Renal cortical epithelial cell (primary cell): ENCODE measurements around the gene NBL1. TPM values are rescaled to one million over a fixed set of nuclear protein-coding genes. Genes with fewer than 3 reads are reported as not detected.

ENCODE experiments used
- DNase-seq: peaks from one replicate; pipeline ENCODE4 v3.0.0-alpha.2; 2011; ENCODE audit warnings: low read depth
- total RNA-seq: library from RNA; depleted of rRNA; stranded (reverse); fragments of >200 nt; gene quantifications from 2 replicates; pipeline ENCODE4 v1.2.3, GENCODE V29; 2014

The NBL1 gene
- total RNA-seq, 1 donor from 2014 or later = 168 TPM

DNA sequence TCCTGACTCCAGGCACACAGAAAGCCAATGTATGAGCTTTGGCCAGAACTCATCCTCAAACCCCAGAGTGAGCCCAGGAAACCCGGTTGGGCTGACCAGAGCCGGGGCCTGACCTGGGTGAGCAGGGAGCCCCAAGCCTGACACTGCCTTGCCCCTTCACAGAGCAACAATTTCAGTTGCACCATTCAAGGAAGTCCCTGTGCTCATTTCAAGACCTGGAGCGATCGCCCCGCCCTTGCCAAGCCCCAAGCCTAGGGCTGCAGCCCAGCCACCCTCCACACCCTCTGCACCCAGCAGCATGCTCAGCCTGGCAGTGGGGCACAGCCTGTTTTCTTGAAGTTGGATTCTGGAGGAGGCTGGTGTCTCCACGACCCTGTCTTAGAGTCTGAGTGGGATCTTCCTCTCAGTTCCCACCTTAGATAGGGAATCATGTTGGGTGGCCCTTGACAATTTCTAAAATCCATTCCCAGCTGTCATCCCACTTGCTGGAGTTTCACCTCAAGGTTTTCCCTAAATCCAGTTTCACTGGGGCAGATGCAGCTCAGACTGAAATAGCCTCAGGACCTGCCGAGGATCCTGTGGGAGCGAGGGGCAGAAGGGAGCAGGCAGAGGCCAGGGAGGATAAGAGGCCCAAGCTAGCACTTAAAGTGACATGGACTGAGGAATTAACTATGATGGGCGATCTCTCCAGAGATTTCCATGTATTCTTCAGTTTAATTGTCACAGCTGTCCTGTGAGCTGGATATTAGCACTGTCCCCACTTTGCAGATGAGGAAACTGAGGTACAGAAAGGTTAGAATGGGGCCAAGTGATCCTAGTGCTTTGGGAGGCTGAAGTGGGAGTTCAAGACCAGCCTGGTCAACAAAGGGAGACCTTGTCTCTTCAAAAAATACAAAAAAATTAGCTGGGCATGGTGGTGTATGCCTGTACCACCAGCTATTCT is 2.5 kb downstream of the NBL1 start:
- no peak for DNase-seq

GRCh38 chr1:19647643-19648042 is 3.5 kb downstream of the NBL1 start:
- DNase-seq = no peak

GRCh38 chr1:19648239-19648638 is 4.1 kb downstream of the NBL1 start:
- DNase-seq = no peak

- DNase-seq = peak; percentile 19
Measured at GRCh38 chr1:19648689-19649088, 4.6 kb downstream of the NBL1 start.

- DNase-seq = no peak
Measured at GRCh38 chr1:19650416-19651140, 6.5 kb downstream of the NBL1 start.

- peak; percentile 10 for DNase-seq
Measured at GRCh38 chr1:19651141-19651737, 7.1 kb downstream of the NBL1 start.

GRCh38 chr1:19654386-19654785 is 10.3 kb downstream of the NBL1 start:
- peak; percentile 43 for DNase-seq

- DNase-seq = no peak
Measured at GRCh38 chr1:19654886-19655717, 11.0 kb downstream of the NBL1 start.

- DNase-seq = no peak
Measured at GRCh38 chr1:19655718-19656080, 11.6 kb downstream of the NBL1 start.

- no peak for DNase-seq
Measured at GRCh38 chr1:19656134-19656779, 12.1 kb downstream of the NBL1 start.

- DNase-seq = no peak
Measured at GRCh38 chr1:19656780-19657466, 12.8 kb downstream of the NBL1 start.

GRCh38 chr1:19657511-19657910 is 13.4 kb downstream of the NBL1 start:
- no peak for DNase-seq

GRCh38 chr1:19658186-19658585 is 14.1 kb downstream of the NBL1 start:
- DNase-seq = no peak

DNA sequence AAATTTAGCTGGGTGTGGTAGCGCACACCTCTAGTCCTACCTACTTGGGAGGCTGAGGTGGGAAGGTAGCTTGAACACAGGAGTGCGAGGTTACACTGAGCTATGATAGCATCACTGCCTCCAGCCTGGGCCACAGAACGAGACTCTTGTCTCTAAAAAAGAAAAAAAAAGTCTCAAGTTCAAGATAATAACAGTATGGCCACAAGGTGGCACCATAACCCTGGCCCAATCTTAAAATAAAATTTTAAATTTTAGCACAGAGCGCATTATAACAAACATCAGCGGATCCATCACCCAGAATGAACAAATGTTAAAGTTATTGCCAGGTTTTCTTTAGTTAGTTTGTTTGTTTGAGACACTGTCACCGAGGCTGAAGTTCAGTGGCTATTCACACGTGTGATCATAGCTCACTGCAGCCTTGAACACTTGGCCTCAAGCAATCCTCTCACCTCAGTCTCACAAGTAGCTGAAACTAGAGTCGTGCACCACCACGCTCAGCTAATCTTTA is 17.7 kb downstream of the NBL1 start:
- DNase-seq = peak; percentile 38

GRCh38 chr1:19662313-19662712 is 18.2 kb downstream of the NBL1 start:
- no peak for DNase-seq

DNA sequence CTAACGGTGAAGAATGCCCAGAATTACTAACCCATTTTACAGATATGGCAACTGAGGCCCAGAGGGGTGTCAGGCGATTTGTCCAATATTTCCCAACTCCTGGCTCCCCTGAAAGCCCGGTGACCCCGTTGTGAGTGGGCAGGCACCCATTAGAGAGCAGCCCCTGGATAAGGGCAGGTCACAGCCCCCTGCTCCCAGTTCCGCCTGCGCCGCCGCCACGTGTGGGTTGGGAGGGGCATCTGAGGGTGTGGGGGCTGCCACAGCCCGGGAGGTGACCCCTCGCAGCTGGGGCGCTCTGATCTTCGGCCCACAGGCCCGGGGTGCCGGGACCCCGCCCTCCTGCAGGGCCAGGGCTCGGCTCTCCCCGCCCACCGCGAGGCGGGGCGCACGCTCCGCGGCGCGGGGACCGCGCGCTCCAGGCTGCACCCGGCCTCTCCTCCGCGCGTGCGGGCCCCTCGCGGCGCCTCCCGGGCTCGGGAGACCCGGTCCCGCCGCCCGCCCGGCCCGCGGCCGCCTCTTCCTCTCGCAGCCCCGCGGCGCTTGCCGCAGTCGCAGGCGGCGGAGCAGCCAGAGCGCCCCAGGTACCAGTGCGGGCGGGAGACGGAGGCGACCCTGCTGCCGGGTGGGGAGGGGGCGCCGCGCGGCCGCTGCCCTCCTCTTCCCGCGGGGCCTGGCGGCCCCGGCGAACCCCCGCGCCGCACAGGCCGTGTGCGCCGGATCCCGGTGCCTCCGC is 20.5 kb downstream of the NBL1 start, which contains the start of gene HTR6:
Gene HTR6 (plus strand): TSS at position 423 of the 733 bp plus-strand sequence. CDS start 879 bp downstream, outside the sequence.
- DNase-seq = no peak

DNA sequence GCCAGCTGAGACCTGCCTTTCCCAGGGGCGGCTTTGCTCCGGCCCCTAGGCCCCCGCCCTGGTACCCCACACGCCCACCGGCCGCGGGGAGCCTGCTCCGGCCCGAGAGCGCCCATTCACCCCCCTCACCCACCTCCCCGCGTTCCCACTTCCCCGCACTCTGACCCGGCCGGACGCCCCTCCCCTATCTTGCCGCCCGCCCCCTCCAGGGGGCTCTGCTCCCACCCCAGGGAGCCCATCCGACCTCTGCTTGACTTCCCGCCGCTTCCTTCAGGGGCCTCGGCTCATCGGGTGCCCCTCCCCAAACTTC is 21.0 kb downstream of the NBL1 start:
- DNase-seq = no peak

DNA sequence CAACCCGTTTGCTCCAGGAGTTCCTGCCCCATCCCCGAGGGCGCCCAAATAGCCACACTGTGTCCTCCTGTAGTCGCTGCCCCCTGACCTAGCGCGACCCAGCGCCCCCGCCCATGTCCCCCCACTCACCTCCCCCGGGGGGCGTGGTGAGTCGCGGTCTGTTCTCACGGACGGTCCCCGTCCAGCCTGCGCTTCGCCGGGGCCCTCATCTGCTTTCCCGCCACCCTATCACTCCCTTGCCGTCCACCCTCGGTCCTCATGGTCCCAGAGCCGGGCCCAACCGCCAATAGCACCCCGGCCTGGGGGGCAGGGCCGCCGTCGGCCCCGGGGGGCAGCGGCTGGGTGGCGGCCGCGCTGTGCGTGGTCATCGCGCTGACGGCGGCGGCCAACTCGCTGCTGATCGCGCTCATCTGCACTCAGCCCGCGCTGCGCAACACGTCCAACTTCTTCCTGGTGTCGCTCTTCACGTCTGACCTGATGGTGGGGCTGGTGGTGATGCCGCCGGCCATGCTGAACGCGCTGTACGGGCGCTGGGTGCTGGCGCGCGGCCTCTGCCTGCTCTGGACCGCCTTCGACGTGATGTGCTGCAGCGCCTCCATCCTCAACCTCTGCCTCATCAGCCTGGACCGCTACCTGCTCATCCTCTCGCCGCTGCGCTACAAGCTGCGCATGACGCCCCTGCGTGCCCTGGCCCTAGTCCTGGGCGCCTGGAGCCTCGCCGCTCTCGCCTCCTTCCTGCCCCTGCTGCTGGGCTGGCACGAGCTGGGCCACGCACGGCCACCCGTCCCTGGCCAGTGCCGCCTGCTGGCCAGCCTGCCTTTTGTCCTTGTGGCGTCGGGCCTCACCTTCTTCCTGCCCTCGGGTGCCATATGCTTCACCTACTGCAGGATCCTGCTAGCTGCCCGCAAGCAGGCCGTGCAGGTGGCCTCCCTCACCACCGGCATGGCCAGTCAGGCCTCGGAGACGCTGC is 21.7 kb downstream of the NBL1 start:
- no peak for DNase-seq

- DNase-seq = no peak
Measured at GRCh38 chr1:19668888-19669287, 24.8 kb downstream of the NBL1 start.
